OCI-LY1 (cell line): Measurements from ENCODE around the gene ZDHHC4.

Experiments used
- H2AFZ ChIP-seq: fragments of 200-600 bp; sonication (generic), shearing (Covaris generic); 2 replicates; pipeline ENCODE4 v1.6.0; 2014; ENCODE audit warnings: antibody characterized with exemption, mild to moderate bottlenecking, low read length
- H3F3A ChIP-seq: fragments of 200-600 bp; sonication (generic), shearing (Covaris generic); 2 replicates; pipeline ENCODE4 v1.6.0; 2014; ENCODE audit warnings: mild to moderate bottlenecking, antibody characterized with exemption, low read length, moderate library complexity; ENCODE audit not compliant: insufficient read depth
- H3K27ac ChIP-seq: fragments of 200-600 bp; sonication (generic); 2 replicates; pipeline ENCODE4 v1.5.1; 2014; ENCODE audit warnings: low read length, mixed run types, mild to moderate bottlenecking, low read depth; ENCODE audit not compliant: poor library complexity, severe bottlenecking
- H3K27me3 ChIP-seq: fragments of 200-600 bp; sonication (generic); 2 replicates; pipeline ENCODE4 v1.6.0; 2014; ENCODE audit warnings: antibody characterized with exemption, mild to moderate bottlenecking, low read length, moderate library complexity; ENCODE audit not compliant: insufficient read depth
- H3K36me3 ChIP-seq: fragments of 200-600 bp; sonication (generic); 2 replicates; pipeline ENCODE4 v1.6.1; 2014; ENCODE audit warnings: mild to moderate bottlenecking, antibody characterized with exemption, low read length, moderate library complexity, mixed read lengths; ENCODE audit not compliant: insufficient read depth
- H3K4me1 ChIP-seq: fragments of 200-600 bp; sonication (generic); 2 replicates; pipeline ENCODE4 v1.5.1; 2014; ENCODE audit warnings: mild to moderate bottlenecking, low read length, moderate library complexity; ENCODE audit not compliant: insufficient read depth, severe bottlenecking
- H3K4me2 ChIP-seq: fragments of 200-600 bp; sonication (generic), shearing (Covaris generic); 2 replicates; pipeline ENCODE4 v1.6.1; 2014; ENCODE audit warnings: low read length
- H3K4me3 ChIP-seq: fragments of 200-600 bp; sonication (generic); 2 replicates; pipeline ENCODE4 v1.5.1; 2014; ENCODE audit warnings: low read length, low read depth, mild to moderate bottlenecking, mixed read lengths; ENCODE audit not compliant: poor library complexity, severe bottlenecking
- H3K79me2 ChIP-seq: fragments of 200-600 bp; shearing (Covaris generic); 2 replicates; pipeline ENCODE4 v1.6.1; 2016; ENCODE audit warnings: mixed run types, low read length, mixed read lengths; ENCODE audit not compliant: insufficient read depth
- H3K9ac ChIP-seq: fragments of 200-600 bp; sonication (generic), shearing (Covaris generic); 2 replicates; pipeline ENCODE4 v1.6.1; 2014; ENCODE audit warnings: mild to moderate bottlenecking, low read length, mixed read lengths
- H3K9me2 ChIP-seq: fragments of 200-600 bp; sonication (generic), shearing (Covaris generic); 2 replicates; pipeline ENCODE4 v1.6.1; 2014; ENCODE audit warnings: low read depth, mild to moderate bottlenecking, low read length, mixed read lengths
- H3K9me3 ChIP-seq: fragments of 200-600 bp; shearing (Covaris generic); 2 replicates; pipeline ENCODE4 v1.6.1; 2014; ENCODE audit warnings: low read length, mixed read lengths
- H4K20me1 ChIP-seq: fragments of 200-600 bp; sonication (generic), shearing (Covaris generic); 2 replicates; pipeline ENCODE4 v1.6.0; 2016; ENCODE audit warnings: mild to moderate bottlenecking, low read length; ENCODE audit not compliant: insufficient read depth
- EZH2 ChIP-seq: fragments of 200-600 bp; sonication (generic), shearing (Covaris generic); IDR thresholded peaks from 2 replicates; pipeline ENCODE4 v1.8.0; 2017; ENCODE audit warnings: borderline replicate concordance, mixed run types, mild to moderate bottlenecking, antibody characterized with exemption, low read length, moderate library complexity, mixed read lengths
- TF ChIP-seq, protein P1 (sequence below): fragments of 200-600 bp; sonication (generic), shearing (Covaris generic); IDR thresholded peaks from 2 replicates; pipeline ENCODE4 v1.5.1; 2017; ENCODE audit warnings: mild to moderate bottlenecking, antibody characterized with exemption, low read length, moderate library complexity, mixed read lengths

Gene ZDHHC4

DNA sequence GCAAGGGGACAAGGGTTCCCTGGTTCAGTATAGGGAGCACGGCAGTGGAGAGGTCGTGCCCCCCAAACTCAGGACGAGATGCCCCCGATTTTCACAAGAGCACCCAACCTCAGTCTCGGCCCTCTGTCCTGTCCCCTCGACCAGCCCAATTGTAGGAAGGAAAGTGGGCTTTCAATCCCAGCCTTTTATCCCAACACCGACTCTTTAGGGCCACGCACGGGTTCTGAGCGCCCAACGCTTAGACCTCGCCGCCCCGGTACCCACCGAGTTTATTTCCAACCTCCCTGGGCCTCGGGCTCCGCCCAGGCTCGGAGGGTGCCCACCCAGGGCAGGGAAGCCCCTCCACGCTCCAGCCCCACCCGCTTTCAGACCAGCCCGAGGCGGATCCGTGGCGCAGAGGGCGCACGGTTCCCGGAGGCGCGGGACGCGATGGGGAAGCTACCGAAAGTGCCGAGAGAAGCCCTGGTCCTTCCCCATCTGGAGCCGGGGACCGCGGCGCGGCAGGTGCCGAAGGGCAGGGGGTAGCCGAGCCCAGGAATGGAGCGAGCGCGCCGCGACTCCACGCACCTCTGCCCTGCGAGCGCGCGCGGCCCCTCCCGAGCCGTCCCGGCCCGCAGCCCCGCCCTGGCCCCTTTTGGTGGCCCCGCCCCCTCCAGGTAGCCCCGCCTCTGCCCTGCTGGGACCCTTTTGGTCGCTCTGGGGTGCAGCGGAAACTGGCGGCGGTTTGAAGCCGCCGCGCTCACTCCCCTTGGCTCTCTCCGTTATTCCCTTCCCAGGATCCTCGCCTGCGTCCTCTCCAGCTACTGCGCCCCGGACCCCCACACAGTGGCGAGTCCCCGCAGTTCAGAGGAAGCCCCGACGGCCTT lies 46.4 kb upstream of the ZDHHC4 start:
- H2AFZ ChIP-seq = no peak overlapping the region
- peaks cover 12% of the 10 kb centered on the region; the same call in 1 of the 2 replicates for H3K27me3 ChIP-seq
- no peaks in the 10 kb centered on the region for H4K20me1 ChIP-seq
- peaks cover 7% of the 10 kb centered on the region for H3K4me1 ChIP-seq
- no peak for TF ChIP-seq EZH2
- TF ChIP-seq, protein P1, sequence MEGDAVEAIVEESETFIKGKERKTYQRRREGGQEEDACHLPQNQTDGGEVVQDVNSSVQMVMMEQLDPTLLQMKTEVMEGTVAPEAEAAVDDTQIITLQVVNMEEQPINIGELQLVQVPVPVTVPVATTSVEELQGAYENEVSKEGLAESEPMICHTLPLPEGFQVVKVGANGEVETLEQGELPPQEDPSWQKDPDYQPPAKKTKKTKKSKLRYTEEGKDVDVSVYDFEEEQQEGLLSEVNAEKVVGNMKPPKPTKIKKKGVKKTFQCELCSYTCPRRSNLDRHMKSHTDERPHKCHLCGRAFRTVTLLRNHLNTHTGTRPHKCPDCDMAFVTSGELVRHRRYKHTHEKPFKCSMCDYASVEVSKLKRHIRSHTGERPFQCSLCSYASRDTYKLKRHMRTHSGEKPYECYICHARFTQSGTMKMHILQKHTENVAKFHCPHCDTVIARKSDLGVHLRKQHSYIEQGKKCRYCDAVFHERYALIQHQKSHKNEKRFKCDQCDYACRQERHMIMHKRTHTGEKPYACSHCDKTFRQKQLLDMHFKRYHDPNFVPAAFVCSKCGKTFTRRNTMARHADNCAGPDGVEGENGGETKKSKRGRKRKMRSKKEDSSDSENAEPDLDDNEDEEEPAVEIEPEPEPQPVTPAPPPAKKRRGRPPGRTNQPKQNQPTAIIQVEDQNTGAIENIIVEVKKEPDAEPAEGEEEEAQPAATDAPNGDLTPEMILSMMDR = no peak
- no peaks in the 10 kb centered on the region for H3F3A ChIP-seq
- H3K4me3 ChIP-seq = peak overlapping the region; percentile 66
- peak overlapping the region; percentile 87 for H3K4me2 ChIP-seq
- H3K79me2 ChIP-seq = no peaks in the 10 kb centered on the region
- no peak overlapping the region for H3K27ac ChIP-seq
- no peaks in the 10 kb centered on the region for H3K36me3 ChIP-seq
- H3K9ac ChIP-seq = peak overlapping the region; percentile 54; the same call in 1 of the 2 replicates
- no peaks in the 10 kb centered on the region for H3K9me2 ChIP-seq
- H3K9me3 ChIP-seq = no peaks in the 10 kb centered on the region

DNA sequence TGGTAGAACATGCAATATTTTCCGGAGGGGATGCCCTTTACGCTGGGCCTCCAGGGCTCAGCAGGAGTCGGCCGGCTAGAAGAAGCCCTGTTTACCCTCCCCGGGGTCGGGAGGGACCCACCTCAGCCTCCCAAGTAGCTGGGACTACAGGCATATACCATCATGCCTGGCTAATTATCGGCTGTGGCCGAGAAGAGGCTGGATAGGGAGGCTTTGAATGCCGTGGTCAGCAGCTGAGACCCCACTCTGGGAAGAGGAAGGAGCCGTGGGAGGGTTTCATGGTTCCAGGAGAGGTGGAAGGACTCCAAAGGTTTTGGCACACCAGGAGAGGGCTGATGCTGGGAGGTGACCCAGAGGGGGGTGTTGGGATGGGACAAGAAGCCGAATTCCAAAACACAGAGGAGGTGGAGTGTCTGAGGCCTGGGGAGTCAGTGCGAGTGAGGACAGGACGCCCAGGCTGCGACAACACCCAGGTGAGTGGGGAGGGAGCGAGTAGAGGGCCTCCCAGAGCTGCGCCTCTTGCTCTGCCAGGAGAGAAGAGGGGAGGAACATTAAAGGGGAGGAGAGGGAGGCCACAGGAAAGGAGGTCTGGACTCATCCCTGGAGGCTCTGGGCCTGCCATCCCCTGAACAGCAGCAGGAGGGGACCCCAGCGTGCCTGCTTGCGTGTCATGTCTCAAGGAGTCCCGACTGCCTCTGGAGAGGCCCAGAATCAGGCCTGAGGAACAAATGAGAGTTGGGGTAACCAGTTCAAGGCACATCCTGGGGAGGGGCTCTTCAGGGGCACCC lies 45.6 kb upstream of the ZDHHC4 start:
- H2AFZ ChIP-seq = no peak overlapping the region
- H3K4me1 ChIP-seq = peaks cover 7% of the 10 kb centered on the region
- peaks cover 11% of the 10 kb centered on the region; the same call in 1 of the 2 replicates for H3K27me3 ChIP-seq
- H3K4me3 ChIP-seq = peak overlapping the region; percentile 66
- no peaks in the 10 kb centered on the region for H3K9me2 ChIP-seq
- H3K36me3 ChIP-seq = no peaks in the 10 kb centered on the region
- peak overlapping the region; percentile 54; the same call in 1 of the 2 replicates for H3K9ac ChIP-seq
- H3K9me3 ChIP-seq = no peaks in the 10 kb centered on the region
- no peak overlapping the region for H3K27ac ChIP-seq
- H3K4me2 ChIP-seq = peak overlapping the region; percentile 87
- H4K20me1 ChIP-seq = no peaks in the 10 kb centered on the region
- H3K79me2 ChIP-seq = no peaks in the 10 kb centered on the region
- H3F3A ChIP-seq = no peaks in the 10 kb centered on the region
- TF ChIP-seq, protein P1 = no peak
- no peak for TF ChIP-seq EZH2

DNA sequence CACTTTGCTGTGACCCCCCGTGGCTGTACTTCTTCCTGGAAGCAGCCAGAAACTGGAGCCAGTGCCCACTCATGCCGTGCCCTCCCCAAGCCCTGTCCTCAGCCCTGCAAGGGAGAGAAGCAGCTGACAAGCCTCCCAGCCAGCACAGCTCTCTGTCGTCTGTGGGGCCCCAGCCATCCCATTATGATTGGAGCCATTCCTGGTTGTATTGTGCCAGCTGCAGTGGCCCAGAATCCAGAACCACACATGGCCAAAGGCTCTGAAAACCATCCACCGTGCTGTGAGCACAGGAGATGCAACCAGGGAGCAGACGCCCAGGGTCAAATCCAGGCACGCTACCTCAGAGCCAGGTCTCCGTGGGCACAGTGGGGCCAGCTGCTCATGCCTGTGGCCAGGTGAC lies 44.7 kb upstream of the ZDHHC4 start:
- Histone ChIP-seq H4K20me1 (no peaks in the 10 kb centered on the region), H3F3A (no peaks in the 10 kb centered on the region), H3K4me2 (no peak overlapping the region), H3K4me3 (no peak overlapping the region), H3K79me2 (no peaks in the 10 kb centered on the region), H3K27me3 (peaks cover 4% of the 10 kb centered on the region; the same call in 1 of the 2 replicates), H2AFZ (no peak overlapping the region), H3K9ac (no peak overlapping the region), H3K27ac (no peak overlapping the region), H3K9me3 (no peaks in the 10 kb centered on the region), H3K4me1 (peaks cover 7% of the 10 kb centered on the region), H3K36me3 (no peaks in the 10 kb centered on the region), H3K9me2 (no peaks in the 10 kb centered on the region)
- TF ChIP-seq, protein P1 = no peak
- no peak for TF ChIP-seq EZH2
